ENCODE data around the gene CACNA1C. TPM values are rescaled to one million over a fixed set of nuclear protein-coding genes. Genes with fewer than 3 reads are reported as not detected.

CACNA1C gene
- total RNA-seq, 1 donor from 2014 or later: 102 TPM

DNA sequence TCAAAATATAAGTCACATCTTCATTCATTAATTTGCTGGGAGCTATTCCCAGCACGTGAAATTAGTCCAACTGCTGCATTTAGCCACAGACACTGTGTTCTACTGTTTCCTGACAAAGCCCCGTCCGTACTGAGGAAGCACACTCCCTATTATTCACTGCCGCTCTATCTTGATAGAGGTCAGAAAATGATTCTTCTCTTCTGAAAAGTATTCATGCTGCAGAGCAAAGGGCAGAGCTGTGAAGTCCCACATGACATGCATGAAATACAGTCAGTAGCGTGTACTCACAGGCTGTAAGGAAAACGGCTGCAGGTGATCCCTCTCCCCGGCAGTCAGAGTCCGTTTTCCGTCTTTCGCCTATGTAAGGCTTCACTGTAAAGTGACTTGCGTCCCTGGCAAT is 439.4 kb downstream of the CACNA1C start:
- Histone ChIP-seq H3K27ac (no peak overlapping the region), H3K27me3 (no peaks in the 10 kb centered on the region), H3K9me3 (no peaks in the 10 kb centered on the region), H3K4me3 (no peak overlapping the region), H3K4me1 (peaks cover 0 to 16% of the 10 kb centered on the region in 2 donors), H3K36me3 (peaks cover 0 to 38% of the 10 kb centered on the region in 2 donors)
- TF ChIP-seq, protein P1, sequence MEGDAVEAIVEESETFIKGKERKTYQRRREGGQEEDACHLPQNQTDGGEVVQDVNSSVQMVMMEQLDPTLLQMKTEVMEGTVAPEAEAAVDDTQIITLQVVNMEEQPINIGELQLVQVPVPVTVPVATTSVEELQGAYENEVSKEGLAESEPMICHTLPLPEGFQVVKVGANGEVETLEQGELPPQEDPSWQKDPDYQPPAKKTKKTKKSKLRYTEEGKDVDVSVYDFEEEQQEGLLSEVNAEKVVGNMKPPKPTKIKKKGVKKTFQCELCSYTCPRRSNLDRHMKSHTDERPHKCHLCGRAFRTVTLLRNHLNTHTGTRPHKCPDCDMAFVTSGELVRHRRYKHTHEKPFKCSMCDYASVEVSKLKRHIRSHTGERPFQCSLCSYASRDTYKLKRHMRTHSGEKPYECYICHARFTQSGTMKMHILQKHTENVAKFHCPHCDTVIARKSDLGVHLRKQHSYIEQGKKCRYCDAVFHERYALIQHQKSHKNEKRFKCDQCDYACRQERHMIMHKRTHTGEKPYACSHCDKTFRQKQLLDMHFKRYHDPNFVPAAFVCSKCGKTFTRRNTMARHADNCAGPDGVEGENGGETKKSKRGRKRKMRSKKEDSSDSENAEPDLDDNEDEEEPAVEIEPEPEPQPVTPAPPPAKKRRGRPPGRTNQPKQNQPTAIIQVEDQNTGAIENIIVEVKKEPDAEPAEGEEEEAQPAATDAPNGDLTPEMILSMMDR (IDR thresholded peaks at IDR 0.05): no peak
- DNase-seq (ENCODE audit: low spot score in 2 of 2): no peak
- intact Hi-C loops (cut with DNase I): no loop called here

DNA sequence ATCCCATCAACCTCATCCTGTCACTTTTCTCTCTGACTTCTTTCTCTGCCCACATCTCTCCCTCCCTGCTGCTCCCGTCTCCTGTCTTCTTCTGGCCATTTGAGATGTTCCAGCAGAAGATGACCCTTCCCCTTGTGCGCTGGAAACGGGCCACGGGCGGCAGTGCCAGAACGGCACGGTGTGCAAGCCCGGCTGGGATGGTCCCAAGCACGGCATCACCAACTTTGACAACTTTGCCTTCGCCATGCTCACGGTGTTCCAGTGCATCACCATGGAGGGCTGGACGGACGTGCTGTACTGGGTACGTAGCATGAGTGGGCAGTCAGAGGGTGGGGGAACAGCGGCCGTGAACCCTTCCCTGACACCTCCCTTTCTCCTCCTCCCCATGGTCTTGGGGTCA is 440.3 kb downstream of the CACNA1C start:
- H3K36me3 ChIP-seq: peaks cover 0 to 39% of the 10 kb centered on the region in 2 donors
- H3K4me3 ChIP-seq: no peak overlapping the region
- no peaks in the 10 kb centered on the region for H3K9me3 ChIP-seq
- intact Hi-C loops (cut with DNase I): no loop called here
- no peak for DNase-seq (ENCODE audit: low spot score in 2 of 2)
- no peaks in the 10 kb centered on the region for H3K27me3 ChIP-seq
- TF ChIP-seq, protein P1 (IDR thresholded peaks at IDR 0.05): no peak
- H3K27ac ChIP-seq: no peak overlapping the region
- peaks cover 0 to 16% of the 10 kb centered on the region in 2 donors for H3K4me1 ChIP-seq

DNA sequence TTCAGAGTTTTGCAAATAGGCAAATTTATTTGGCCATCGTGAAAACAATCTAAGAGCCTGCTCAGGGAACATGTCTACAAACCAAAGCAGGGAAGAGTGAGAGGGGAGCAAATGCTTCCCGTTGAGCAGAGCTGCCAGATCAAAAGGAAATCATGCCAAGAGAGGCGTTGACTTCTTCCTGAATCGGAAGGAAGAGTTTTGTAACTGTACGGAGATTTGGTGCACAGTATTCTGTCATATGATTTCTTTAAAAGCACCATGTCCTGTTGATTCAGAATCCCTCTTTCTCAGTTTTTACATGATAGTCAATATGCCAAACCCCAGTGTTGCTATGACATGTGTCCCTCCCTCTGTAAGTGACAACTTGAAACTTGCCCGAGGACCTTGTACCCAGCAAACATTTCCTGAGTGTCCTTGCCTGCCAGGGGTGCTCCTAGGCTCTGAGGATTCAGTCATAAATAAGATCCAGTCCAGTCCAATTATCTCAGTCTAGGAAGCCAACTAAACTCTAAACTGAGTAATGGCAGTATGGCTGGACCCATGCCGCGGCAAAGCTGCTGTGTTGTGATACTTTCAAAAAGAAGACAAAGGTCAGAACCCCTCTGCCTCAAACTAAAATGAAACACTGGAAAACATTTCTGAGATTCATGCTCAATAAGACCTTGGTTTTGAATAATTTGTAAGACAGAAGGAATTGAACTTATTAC is 441.9 kb downstream of the CACNA1C start:
- Histone ChIP-seq H3K36me3 (peaks cover 3 to 37% of the 10 kb centered on the region in 2 donors), H3K4me3 (no peak overlapping the region), H3K9me3 (no peaks in the 10 kb centered on the region), H3K4me1 (peaks cover 0 to 16% of the 10 kb centered on the region in 2 donors), H3K27ac (peak overlapping the region; percentile 19 to 65), H3K27me3 (no peaks in the 10 kb centered on the region)
- DNase-seq (ENCODE audit: low spot score in 2 of 2): no peak
- TF ChIP-seq, protein P1 (IDR thresholded peaks at IDR 0.05): no peak
- intact Hi-C loops (cut with DNase I): no loop called here

DNA sequence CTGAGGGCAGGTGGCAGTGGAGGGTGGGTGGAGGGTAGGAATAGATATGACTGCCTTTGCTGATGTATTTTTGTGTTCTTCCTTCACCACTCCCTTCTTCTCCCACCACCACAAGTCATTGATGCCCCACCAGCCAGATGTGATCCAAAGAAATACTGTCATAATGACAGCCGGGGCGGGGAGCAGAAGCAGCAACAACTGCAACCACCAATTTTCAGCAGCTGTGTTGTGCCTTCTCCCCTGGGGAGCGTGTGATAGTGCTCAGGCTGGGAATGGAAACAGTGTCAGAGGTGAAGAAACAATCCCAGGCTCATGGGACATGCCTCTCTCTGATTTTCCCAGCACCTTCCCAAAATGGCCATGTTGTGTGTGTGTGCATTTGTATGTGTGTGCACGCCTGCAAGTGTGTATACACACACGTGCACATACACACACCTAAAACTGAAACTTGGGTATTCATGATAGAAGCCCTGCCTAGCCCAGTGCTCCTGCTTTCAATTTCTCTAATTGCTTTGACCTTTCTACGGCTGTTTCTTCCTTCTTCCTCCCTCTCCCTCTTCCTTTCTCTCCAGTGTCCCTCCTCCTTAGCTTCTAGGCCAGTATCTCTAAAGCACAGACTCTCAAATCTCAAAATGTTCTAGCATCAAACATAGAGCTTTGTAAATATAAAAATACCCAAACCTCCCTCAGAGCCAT is 442.8 kb downstream of the CACNA1C start:
- peaks cover 0 to 16% of the 10 kb centered on the region in 2 donors for H3K4me1 ChIP-seq
- no peaks in the 10 kb centered on the region for H3K27me3 ChIP-seq
- no peak overlapping the region for H3K4me3 ChIP-seq
- peak overlapping the region in 1 of 2 donors; percentile 65 for H3K27ac ChIP-seq
- no peak for DNase-seq (ENCODE audit: low spot score in 2 of 2)
- TF ChIP-seq, protein P1 (IDR thresholded peaks at IDR 0.05): no peak
- peaks cover 8 to 43% of the 10 kb centered on the region in 2 donors for H3K36me3 ChIP-seq
- no peaks in the 10 kb centered on the region for H3K9me3 ChIP-seq
- intact Hi-C loops (cut with DNase I): no loop called here

DNA sequence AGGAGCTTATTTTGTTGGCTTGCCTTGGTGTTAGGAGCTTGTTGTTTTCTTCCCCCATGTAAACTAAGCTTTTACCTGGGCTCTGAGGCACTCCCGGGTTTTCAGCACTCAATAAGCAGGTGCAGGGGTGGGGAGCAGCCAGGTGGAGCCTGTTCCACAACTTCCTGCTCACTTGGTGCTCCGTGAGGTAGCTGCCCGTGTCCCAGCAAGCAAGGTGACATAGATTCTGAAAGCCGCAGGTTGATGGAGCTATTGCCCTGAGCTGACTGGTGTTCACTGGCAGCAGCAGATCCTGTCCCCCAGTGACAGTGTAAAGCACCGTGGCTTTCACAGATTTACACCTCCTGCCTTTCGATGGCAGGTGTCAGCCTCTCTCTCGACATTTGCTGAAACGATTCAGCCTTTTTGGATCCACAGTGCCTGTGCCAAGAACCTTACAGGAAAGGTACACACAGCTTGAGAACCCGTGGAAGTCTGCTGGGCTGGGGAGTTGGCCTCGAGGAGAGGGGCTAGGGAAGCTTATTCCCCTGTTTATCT is 446.2 kb downstream of the CACNA1C start:
- DNase-seq (ENCODE audit: low spot score in 2 of 2): no peak
- no peak overlapping the region for H3K27ac ChIP-seq
- H3K27me3 ChIP-seq: no peaks in the 10 kb centered on the region
- intact Hi-C loops (cut with DNase I): no loop called here
- TF ChIP-seq, protein P1 (IDR thresholded peaks at IDR 0.05): no peak
- peaks cover 0 to 7% of the 10 kb centered on the region in 2 donors for H3K4me1 ChIP-seq
- H3K4me3 ChIP-seq: no peak overlapping the region
- no peaks in the 10 kb centered on the region for H3K9me3 ChIP-seq
- peaks cover 13 to 45% of the 10 kb centered on the region in 2 donors for H3K36me3 ChIP-seq
